ENCODE measurements around the gene PAQR5. TPM values are rescaled to one million over a fixed set of nuclear protein-coding genes. Genes with fewer than 3 reads are reported as not detected.
A peak's percentile ranks its signal among the peaks of the same experiment; 100 is the strongest.

Gene PAQR5
- total and polyA plus RNA-seq, 9 of the 15 experiments (the other 6 are each of a cell fraction or from before 2014, with no cell fraction given): 0.04 to 0.08 TPM; not detected in 7

DNA sequence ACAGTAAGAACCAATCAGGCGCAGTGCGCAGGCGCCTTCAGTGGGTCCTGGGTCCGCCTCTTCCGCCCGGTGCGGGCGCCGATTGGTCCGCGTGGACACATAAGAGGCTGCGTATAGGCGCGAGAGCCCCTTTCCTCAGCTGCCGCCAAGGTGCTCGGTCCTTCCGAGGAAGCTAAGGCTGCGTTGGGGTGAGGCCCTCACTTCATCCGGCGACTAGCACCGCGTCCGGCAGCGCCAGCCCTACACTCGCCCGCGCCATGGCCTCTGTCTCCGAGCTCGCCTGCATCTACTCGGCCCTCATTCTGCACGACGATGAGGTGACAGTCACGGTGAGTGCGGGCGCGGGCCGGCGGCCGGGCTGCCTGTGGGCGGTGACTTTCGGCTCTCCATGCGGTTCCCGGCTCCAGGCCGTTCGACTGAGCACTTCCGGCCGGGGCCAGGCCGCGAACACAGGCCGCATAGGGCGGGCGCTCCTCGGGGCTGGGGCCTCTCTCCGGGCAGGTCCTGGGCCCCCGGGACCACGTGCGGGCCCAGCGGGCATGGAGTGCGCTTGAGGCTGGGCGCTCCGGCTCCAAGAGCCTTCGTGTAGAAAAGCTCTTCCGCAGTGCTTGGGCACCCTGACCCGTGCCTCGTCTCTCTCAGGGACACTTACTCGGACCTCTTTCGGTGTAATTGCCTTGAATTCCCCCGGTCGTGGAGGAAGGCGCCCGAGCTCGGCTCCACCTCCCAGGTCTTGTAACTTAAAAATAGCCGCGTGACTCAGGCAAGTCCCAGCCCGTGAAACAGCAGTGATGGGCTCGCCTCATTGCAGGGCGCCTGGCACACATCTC lies 154.2 kb downstream of the PAQR5 start, which contains the start of gene RPLP1 (continued):
- TF ChIP-seq ZFP1 (CRISPR knock-in tag; IDR thresholded peaks at IDR 0.05): no peak
- TF ChIP-seq EZH2 (IDR thresholded peaks at IDR 0.05; ENCODE audit: borderline replicate concordance, low read depth, low read length): no peak
- no peak for TF ChIP-seq RERE (CRISPR knock-in tag; IDR thresholded peaks at IDR 0.05; ENCODE audit: borderline replicate concordance)
- TF ChIP-seq XRCC3 (IDR thresholded peaks at IDR 0.05): no peak
- TF ChIP-seq ZNF316 (IDR thresholded peaks at IDR 0.05): no peak
- TF ChIP-seq, protein P1, sequence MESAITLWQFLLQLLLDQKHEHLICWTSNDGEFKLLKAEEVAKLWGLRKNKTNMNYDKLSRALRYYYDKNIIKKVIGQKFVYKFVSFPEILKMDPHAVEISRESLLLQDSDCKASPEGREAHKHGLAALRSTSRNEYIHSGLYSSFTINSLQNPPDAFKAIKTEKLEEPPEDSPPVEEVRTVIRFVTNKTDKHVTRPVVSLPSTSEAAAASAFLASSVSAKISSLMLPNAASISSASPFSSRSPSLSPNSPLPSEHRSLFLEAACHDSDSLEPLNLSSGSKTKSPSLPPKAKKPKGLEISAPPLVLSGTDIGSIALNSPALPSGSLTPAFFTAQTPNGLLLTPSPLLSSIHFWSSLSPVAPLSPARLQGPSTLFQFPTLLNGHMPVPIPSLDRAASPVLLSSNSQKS (CRISPR knock-in tag; IDR thresholded peaks at IDR 0.05): no peak
- peak; percentile 72; the same call in 1 of the 2 replicates for TF ChIP-seq ZBTB43 (CRISPR knock-in tag; IDR thresholded peaks at IDR 0.05)
- TF ChIP-seq HNRNPK (IDR thresholded peaks at IDR 0.05; ENCODE audit: low read depth, low read length, poor library complexity, severe bottlenecking): no peak
- 0 out of 4 replicates have a peak, but pooled peaks of 1 of the 2 experiments have one; percentile 12 for TF ChIP-seq BCLAF1 (IDR thresholded peaks at IDR 0.05; ENCODE audit: borderline replicate concordance in 1 of 2, control insufficient read depth in 1 of 2, low read depth in 2 of 2, low read length in 1 of 2)
- no peak for TF ChIP-seq MEF2D (tag; conservative IDR thresholded peaks at IDR 0.05; ENCODE audit: low read depth)
- peak; percentile 67; the same call in 1 of the 2 replicates for TF ChIP-seq ETS1 (conservative IDR thresholded peaks at IDR 0.05; ENCODE audit: control insufficient read depth, low read depth, low read length)
- no peak for TF ChIP-seq RBM25 (IDR thresholded peaks at IDR 0.05; ENCODE audit: low read depth, low read length, severe bottlenecking)
- TF ChIP-seq YBX1 (IDR thresholded peaks at IDR 0.05): no peak
